GM21529 (cell line): ENCODE data around the gene PRMT2.

Experiments
- ATAC-seq: cut with Tn5 transposase; IDR thresholded peaks from one replicate; pipeline ENCODE4 v1.9.1; 2021; ENCODE audit not compliant: unreplicated experiment

The PRMT2 gene

DNA sequence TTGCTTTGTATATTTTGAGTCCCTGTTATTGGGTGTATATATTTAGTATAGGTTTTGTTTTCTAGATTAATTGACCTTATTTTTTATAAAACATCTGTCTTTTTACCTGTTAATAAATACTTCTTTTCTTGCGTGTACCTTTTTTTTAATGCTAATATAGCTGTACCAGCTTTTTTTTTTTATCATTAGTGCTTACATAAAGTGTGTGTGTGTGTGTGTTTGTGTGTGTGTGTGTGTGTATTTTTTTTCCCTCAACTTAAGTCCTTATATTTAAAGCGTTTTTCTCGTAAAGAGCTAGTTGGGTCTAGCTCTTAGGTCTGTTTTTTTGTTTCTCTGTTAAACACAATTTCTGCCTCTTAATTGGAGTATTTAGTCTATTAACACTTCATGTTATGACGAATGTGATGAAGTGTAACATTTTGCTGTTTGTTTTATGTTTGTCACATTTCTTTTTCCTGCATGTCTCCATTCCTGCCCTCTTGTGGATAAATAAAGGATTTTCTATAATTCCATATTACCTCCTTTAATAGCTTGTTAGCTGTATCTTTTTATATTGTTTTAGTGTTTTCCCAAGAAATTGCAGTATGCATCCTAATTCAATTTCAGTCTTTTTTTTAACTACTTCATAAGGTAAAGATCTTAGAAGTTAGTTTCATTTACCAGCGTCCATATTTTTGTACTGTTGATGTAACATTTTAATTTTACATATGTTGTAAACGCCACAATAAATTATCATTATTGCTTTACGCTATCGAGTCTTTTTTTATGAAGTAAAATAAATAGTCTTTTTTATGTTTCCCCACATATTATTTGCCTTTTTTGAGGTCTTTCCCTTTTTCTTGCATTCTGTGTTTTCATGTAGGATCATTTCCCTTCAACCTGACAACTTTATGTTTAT, 4.3 kb downstream of the PRMT2 start:
- ATAC-seq = no peak

DNA sequence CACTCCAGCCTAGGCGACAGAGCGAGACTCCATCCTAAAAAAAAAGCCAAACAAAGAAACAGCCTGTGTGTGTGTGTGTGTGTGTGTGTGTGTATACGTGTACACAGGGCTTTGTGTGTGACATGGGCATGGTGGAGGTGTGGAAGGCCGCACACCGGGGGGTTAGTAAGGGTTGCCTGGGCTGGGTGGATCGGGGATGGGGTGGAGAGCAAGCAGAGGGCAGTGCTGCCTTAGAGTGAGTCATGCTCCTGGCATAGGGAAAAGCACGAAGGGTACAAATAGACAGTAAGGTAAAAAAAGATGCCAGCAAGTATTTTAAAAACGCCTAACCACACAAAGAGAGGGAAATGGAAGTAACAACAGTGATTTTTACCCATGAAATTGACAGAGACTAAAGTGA, 6.2 kb downstream of the PRMT2 start:
- no peak for ATAC-seq

DNA sequence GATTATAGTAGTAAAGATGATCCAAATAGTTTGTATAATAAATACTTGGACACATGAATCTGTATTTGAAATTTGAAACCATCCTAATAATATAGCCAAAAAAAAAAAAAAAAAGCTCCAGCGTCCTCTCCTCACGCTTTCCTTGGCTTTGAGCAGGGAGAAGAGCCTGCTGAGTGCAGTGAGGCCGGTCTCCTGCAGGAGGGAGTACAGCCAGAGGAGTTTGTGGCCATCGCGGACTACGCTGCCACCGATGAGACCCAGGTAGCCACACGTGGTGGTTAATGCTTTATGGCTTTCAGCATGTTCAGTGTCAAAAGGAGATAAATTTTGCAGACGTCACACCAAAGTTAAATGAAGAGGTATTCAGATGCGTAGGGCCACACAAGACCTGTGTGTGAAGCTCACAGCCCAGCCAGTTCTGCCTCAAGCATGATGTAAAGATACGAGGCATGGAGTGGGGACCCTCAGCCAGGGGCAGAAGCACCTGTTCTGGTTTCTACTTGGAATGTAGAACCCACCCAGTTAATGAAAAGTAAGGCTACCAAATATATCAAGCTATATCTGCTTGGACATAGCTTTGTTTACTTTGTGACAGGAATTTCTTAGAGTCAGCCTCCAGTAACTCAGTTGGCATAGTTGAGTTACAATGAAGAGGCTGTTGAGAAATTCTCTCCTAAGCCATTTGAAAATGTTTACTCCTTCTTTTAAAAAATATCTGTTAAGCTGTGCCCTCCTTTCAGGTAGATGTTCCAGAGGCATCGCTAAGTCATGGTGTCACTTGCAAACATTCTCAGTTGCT, 8.1 kb downstream of the PRMT2 start:
- no peak for ATAC-seq

DNA sequence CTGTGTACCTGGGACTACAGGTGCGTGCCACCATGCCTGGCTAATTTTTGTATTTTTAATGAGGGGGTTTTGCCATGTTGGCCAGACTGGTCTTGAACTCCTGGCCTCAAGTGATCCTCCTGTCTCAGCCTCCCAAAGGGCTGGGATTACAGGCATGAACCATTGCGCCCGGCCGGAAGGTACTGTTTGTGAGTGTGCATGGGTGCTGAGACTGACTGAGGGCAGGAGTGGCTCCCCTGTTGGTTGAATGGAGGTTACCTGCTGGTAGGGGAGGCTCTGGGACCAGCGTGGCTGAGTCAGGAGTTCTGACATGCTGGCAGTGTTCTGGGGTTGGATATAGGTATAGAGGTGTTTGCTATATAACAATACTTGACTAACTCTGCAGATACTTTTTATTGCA, 10.4 kb downstream of the PRMT2 start:
- no peak for ATAC-seq

DNA sequence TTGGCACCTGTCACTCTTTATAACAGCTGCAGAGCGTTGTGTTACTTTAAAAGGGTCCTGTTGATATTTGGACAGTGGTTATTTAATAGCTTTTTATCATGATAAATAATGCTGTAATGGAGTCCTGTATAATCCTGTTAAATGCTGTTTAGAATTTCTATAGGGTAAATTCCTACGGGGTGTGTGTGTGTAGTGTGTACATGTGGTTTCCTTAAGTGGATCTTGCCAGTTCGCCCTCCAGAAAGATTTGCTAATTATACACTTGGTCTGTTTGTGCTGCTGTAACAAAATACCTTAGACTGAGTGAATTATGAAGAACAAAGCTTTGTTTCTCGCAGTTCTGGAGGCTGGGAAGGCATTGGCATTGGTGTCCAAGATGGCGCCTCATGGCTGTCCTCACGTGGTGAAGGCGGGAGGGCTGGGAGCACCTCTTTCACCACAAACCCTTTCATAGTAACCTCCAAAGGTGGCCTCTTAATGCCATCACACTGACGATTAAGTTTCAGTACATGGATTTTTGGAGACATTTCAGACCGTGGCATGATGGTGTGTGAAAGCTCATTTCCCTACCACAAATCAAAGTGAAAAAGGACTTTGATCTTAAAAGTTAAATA, 11.2 kb downstream of the PRMT2 start:
- no peak for ATAC-seq

DNA sequence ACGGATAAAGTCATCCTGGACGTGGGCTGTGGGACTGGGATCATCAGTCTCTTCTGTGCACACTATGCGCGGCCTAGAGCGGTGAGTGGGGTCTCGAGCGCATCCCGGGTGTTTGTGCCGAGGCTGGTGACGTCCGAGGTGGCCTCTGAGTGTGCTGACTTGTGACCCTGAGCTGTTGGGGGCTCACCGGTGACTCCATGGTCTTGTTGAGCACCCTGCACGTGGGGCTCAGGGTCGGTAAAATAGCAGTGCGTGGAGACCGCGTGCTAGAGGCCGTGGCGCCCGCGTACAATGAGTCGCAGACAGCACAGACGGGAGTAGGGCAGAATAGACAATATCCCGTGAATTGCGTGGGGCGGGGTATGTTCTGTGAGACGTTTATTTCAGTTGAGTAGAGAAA, 13.1 kb downstream of the PRMT2 start:
- no peak for ATAC-seq

DNA sequence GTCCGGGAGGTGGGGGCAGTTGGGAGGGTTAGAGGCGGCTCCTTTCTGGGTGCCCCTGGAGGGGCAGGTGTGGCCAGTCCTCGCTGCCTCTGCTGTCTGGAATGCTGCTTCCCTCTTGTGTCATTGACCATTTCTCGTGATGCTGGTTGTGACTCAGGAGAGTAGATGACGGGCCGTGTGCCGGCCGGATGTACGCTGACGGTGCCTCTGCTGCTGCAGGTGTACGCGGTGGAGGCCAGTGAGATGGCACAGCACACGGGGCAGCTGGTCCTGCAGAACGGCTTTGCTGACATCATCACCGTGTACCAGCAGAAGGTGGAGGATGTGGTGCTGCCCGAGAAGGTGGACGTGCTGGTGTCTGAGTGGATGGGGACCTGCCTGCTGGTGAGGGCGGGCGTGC, 13.9 kb downstream of the PRMT2 start:
- ATAC-seq = no peak

DNA sequence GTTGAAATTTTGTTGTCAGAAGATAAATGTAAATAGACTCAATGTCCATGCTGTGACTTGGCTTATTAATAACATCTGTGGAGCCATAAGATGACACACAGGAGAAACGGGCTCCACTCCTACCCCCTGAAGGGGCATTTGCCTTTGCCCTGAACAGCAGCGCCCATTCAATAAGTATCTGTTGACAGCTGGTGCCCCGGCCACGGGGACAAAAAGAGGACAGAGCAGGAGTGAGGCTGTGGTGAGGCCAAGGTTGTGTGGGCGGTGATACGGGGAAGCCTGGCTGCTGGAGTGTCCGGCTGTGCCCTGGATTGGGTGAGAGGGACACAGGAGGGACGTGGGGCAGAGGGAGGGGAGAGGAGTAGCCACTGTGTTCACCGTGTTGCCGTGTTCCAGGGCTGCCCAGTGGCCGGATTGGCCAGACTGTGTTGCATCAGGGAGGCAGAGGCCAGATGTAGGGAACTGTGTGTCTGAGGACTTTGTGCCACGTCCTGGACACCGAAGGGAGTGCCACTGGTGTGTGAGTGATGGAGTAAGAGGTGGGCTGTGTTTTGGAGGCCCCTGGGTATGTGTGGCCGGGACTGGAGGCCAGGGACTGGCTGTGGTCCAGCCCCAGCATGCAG, 15.1 kb downstream of the PRMT2 start:
- ATAC-seq = no peak

DNA sequence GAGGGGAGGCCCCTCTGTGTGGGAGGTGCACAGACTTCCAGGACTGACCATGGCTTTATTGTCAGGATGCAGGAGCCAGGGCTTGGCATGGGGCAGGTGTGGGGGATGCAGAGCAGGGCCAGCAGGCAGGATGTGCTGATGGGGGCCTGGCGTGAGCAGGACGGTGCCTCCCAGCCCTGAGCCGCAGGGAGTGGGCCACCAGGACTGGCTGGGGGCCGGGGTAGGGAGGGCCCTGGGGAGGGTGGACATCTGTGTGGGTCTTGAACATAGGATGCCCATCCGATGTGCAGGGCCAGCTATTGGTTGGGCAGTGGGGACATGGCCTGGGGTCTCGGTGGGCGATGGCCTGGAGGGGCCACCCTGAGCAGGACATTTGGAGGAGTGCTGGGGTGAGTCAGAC, 15.6 kb downstream of the PRMT2 start:
- ATAC-seq = no peak

DNA sequence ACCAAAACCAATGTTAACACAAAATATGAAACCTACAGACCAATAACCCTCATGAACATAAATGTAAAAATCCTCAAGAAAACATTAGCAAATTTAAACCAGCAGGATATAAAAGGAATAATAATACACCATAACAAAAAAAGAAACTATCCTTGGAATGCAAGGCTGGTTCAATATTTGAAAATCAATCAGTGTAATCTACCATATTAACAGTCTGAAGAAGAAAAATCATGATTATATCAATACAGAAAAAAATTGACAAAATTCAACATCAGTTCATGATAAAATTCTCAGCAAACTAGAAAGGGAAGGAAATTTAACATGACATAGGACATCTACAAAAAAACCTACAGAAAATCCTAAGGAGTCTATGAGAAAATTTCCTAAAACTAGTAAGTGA, 19.8 kb downstream of the PRMT2 start:
- no peak for ATAC-seq

DNA sequence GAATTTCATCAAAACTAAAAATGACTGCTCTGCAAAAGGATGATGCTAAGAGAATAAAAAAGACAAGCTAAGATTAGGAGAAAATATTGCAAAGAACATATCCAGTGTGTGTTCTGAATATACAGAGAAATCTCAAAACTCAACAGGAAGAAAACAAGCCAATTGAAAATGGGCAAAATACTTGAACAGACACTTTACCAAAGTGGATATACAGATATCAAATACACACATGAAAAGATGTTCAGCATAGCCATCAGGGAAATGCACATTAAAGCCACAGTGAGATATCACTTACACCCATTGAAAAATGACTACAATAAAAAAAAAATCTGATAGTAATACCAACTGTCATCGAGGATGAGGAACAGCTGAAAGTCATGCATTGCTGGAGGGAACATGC, 21.3 kb downstream of the PRMT2 start:
- no peak for ATAC-seq

DNA sequence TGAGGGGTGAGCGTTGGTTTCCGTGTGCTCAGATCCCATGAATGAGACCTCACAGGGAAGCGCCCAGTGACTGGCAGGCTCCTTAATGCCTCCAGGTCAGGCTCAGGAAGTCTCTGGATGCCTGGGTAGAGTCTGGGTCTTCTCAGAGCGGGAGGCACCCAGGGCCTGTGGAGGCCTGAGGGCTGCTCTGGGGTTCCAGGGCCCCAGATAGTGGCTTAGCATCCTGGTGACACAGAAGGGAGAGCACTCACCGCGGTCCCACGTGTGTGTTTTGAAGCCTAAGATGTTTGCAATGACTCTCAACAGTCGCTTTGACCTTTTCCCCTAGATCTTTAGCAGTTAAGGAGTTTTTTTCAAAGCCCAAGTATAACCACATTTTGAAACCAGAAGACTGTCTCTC, 25.0 kb downstream of the PRMT2 start:
- ATAC-seq = no peak

DNA sequence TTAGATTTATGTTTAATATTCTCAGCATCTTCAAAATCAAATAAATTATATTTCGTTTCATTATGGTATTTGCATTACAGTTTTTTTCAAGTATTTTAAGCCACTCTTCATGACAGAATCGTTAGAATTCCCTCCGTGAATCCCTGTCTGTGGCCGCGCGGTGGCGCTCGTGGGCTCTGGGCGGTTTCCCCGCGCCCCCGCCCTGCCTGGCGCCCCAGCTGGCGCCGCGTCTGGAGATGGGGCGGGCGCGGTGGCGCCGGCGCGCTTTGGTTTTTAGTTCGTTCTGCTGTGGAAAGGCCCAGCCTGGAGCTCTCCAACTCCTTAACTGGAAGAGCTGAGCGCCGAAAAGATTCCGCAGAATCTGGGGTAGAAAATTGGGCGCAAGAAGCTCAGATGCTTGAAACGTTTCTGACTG, 25.7 kb downstream of the PRMT2 start:
- ATAC-seq = no peak

DNA sequence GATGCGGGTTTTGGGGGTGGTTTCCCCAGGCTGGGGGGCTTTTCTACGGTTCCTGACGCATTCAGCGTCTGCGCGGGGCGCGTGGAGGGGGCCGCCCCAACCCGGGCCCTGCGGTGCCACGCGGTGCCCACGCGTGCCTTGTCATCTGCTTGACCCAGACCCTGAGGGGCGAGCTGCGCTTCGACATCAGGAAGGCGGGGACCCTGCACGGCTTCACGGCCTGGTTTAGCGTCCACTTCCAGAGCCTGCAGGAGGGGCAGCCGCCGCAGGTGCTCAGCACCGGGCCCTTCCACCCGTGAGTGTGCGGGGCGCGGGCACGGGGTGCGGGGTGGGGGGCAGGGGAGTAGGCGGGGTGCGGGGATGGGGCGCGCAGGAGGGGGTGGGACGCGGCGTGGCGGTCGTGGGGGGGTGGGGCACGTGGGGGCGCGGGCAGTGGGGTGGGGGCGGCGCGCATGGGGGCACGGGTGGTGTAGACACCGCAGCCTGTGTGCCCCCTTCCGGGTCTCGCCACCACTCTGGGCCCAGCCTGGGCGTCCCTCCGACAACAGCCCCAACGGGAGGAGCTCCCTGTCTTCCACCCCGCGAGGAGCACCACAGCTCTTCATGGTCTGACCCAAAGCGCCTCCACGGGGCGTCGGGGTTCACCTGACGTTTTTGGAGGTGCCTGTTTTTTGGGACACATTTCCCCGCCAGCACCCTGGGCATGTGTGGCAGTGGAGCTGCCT, 26.3 kb downstream of the PRMT2 start:
- ATAC-seq = no peak

DNA sequence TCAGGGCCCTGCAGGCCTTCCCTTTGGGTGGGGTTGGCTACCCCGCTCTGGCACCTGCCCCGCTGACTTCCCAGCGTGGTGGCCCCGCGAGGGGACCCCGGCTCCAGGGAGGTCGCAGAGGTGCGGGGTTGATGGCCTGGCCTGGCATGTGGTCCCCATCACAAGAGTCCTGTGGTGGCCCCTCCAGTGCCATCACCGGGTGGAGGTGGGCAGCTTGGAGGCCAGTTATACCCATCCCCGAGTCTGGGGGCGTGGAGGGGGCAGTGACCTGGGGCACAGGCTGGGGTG, 26.8 kb downstream of the PRMT2 start:
- no peak for ATAC-seq

DNA sequence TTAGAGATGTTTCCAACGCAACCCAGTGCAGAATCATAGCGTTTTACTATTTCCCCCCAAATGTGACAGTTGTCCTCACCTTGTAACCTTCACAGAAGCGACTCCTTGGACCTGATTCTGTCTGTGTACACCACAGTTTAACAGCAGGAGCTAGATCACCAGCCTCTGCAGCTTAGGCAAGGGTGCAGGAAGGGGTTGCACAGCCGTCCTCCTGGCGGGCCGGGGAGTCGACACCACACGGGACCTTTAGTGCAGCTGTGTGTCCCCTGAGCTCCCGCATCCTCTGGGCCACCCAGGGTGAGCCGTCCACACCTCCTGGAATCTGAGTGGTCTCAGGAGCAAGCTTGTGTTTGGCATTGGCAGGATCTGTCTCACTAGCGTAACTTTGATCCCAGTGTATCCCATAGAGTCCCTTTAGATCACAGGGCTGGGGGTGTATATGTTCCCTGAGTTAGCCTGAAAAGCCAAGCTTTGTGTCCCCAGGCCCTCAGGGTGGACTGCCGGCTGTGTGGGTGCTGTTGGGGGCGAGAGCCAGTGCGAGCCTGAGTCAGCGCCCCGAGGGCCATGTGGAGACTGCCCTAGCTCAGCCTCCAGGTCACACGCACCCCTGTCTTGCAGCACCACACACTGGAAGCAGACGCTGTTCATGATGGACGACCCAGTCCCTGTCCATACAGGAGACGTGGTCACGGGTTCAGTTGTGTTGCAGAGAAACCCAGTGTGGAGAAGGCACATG, 27.5 kb downstream of the PRMT2 start:
- no peak for ATAC-seq

DNA sequence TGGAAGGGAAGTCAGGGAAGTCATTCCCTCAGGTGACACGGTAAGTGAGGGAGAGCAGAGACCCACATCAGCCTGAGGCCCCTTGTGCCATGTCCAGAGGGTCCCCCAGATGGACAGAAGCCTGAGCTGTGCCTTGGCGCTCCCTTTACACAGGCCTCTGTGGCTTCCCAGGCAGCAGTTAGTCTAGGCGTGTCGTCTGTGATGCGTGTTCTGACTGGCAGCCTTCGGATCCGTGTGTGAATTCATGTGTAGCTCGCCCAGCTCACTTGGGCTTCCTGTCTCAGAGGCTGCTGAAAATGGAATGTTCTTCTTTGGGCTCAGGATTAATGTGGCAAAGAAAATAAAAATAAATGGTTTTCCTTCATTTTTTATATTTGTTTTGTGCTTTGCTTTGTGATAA, 28.3 kb downstream of the PRMT2 start:
- ATAC-seq = no peak

DNA sequence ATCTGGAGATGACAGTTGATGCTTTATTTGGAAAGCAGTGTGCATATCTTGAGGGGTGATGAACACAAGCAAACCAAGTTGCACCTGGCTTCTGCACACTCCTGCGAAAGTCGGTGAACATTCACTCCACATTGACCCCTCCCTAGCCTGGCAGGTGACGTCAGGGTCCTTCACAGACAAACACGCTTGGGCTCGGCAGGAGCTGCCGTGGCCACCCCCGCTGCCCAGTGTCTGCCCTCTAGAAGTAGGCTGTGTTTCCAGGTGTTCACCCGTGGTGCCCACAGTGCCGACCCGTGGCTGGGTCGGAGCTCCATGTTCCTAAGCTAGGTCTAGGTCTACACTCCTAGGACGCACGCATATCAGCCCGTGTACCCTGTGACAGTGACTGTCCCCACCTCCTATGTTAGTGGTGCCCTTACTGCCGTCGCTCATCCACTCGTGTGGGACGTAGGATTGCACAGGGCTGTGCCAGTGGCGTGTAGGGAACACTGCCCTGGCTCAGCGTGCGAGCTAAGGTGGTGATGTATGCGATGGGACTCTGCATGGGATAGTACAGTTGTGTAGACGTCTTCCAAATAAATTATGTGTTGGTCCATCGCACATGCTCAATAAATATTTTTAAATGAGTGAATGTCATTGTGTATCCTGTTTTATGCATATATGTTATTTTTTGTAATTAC, 29.0 kb downstream of the PRMT2 start:
- no peak for ATAC-seq

DNA sequence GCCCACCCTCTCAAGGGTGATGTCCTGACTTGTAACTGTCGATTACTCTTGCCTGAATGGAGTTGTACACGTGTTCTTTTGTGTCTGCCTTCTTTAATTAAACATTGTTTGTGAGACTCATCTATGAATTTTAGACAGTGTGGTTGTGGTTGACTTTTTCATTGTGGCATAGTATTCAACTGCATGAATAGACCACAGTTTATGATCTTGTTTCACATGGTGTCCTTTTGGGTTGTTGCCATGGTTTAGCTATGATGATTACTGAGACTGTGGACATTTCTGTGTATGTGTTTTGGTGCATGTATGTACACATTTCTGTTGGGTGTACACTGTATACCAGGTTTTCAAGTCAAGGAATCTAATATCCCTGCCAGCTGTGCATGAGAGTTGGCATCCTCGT, 30.1 kb downstream of the PRMT2 start:
- ATAC-seq = no peak
